Prostate gland (tissue), 2 donors: Measurements from ENCODE around the gene FGF1. TPM values are rescaled to one million over a fixed set of nuclear protein-coding genes. Genes with fewer than 3 reads are reported as not detected.

Experiments used
- DNase-seq: peaks from one replicate; pipeline ENCODE4 v3.0.0-alpha.2; 2019; ENCODE audit warnings: low spot score
- H3K27ac ChIP-seq, 2 donors: fragments of 200-600 bp; sonication (generic); 2 replicates each; pipeline ENCODE4 v1.5.1; 2017 to 2019
- H3K27me3 ChIP-seq: fragments of 200-600 bp; sonication (generic); replicated peaks from 2 replicates; pipeline ENCODE4 v1.5.1; 2019; ENCODE audit not compliant: insufficient read depth
- H3K36me3 ChIP-seq, 2 donors: fragments of 200-600 bp; sonication (generic); 1 replicate in 1 of 2; 2 replicates in 1 of 2; pipeline versions ENCODE4 v1.5.1 to v1.8.1; 2017 to 2019
- H3K4me1 ChIP-seq: fragments of 200-600 bp; sonication (generic); replicated peaks from 2 replicates; pipeline ENCODE4 v1.5.1; 2019
- H3K4me3 ChIP-seq, 2 donors: fragments of 200-600 bp; sonication (generic); 2 replicates each; pipeline ENCODE4 v1.5.1; 2017 to 2019
- H3K9me3 ChIP-seq: fragments of 200-600 bp; sonication (generic); 2 replicates; pipeline ENCODE4 v1.5.1; 2017
- POLR2A ChIP-seq: fragments of 450-650 bp; IDR thresholded peaks from one replicate; pipeline ENCODE4 v1.6.1; 2016; ENCODE audit warnings: antibody characterized with exemption, mild to moderate bottlenecking
- POLR2AphosphoS5 ChIP-seq: sonication (generic); formaldehyde crosslinking; IDR thresholded peaks from one replicate; pipeline ENCODE4 v1.6.1; 2017; ENCODE audit warnings: antibody characterized with exemption
- WGBS: methylation state at CpG from one replicate; pipeline ENCODE4 v1.1.5; 2018; 5-methylcytosine and 5-hydroxymethylcytosine counted together
- intact Hi-C: fragments of 100-400 bp; cut with DNase I; formaldehyde crosslinking; loops from one replicate; pipeline ENCODE4 v1.14.2; 2022
- total RNA-seq, 2 donors: library from RNA; depleted of rRNA; stranded (reverse); fragments of >200 nt; gene quantifications; one replicate each; pipeline ENCODE4 v1.1.0, GENCODE V29; 2016
- TF ChIP-seq, protein P1 (sequence below), 4 experiments: fragments of 200-600 bp in 2 of 4; fragments of 450-650 bp in 2 of 4; sonication (generic) in 2 of 4; IDR thresholded peaks; 1 replicate in 3 of 4; 2 replicates in 1 of 4; pipeline ENCODE4 v1.5.1; 2016 to 2019; ENCODE audit warnings: antibody characterized with exemption in 4 of 4, mild to moderate bottlenecking in 2 of 4, moderate library complexity in 2 of 4

FGF1 gene
- total RNA-seq, 2 donors from 2014 or later = 2.0 to 9.4 TPM

DNA sequence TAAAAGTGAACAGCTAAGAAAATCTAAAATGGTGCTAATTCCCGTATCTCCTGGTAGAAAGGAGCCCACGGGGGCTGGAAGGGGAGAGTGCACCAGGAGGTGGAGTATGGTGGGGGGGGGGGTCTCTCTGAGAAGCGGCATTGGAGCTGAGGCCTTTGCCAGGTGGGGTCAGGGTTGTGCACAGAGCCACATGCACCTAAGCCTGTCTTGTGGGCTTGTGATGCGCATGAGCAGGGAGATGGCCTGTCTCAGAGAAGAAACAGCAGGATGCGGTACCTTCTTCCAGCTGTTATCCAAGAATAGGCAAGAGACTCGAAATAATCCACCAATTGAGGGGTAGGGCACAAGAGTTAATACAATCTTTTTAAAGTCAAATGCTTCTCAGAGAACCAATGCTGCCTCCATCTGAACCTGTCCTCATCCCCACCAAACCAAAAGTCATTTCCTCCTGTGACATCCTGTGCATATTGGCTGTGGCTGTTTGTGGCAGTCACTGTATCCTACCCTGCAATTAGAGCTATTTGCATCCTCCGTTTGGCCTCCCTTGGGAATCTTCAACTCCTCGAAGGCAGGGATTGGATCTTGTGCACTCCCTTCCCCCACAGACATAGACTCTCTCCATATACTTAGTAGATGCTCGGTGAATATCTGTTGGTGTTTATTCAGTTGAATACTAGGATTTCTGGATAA, 45.4 kb downstream of the FGF1 start:
- H3K36me3 ChIP-seq = no peaks in the 10 kb centered on the region
- H3K4me1 ChIP-seq = no peaks in the 10 kb centered on the region
- intact Hi-C loops = no loop called here
- H3K9me3 ChIP-seq = no peaks in the 10 kb centered on the region
- no peaks in the 10 kb centered on the region for H3K27me3 ChIP-seq
- DNase-seq = no peak
- 73% methylated on average over 9 of the region's 9 CpGs for WGBS
- no peak for TF ChIP-seq POLR2AphosphoS5
- no peak overlapping the region for H3K27ac ChIP-seq
- H3K4me3 ChIP-seq = no peak overlapping the region

DNA sequence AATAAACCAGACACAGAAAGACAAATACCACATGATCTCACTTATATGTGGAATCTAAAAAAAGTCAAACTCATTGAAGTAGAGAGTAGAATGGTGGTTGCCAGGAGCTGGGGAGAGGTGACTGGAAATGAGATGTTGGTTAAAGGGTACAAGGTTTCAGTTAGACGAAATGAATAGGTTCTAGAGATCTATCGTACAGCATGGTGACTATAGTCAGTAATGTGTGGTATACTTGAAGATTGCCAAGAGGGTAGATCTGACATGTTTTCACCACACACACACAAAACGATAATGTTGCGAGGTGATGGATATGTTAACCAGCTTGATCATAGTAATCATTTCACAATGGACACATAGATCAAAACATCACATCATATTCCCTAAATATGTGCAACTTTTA, 46.4 kb downstream of the FGF1 start:
- Histone ChIP-seq H3K4me3 (no peak overlapping the region), H3K4me1 (no peaks in the 10 kb centered on the region), H3K27ac (no peak overlapping the region), H3K9me3 (no peaks in the 10 kb centered on the region), H3K27me3 (no peaks in the 10 kb centered on the region), H3K36me3 (no peaks in the 10 kb centered on the region)
- DNase-seq = no peak
- intact Hi-C loops = no loop called here
- TF ChIP-seq, protein P1, sequence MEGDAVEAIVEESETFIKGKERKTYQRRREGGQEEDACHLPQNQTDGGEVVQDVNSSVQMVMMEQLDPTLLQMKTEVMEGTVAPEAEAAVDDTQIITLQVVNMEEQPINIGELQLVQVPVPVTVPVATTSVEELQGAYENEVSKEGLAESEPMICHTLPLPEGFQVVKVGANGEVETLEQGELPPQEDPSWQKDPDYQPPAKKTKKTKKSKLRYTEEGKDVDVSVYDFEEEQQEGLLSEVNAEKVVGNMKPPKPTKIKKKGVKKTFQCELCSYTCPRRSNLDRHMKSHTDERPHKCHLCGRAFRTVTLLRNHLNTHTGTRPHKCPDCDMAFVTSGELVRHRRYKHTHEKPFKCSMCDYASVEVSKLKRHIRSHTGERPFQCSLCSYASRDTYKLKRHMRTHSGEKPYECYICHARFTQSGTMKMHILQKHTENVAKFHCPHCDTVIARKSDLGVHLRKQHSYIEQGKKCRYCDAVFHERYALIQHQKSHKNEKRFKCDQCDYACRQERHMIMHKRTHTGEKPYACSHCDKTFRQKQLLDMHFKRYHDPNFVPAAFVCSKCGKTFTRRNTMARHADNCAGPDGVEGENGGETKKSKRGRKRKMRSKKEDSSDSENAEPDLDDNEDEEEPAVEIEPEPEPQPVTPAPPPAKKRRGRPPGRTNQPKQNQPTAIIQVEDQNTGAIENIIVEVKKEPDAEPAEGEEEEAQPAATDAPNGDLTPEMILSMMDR (IDR thresholded peaks at IDR 0.05) = no peak
- TF ChIP-seq POLR2A = no peak
- TF ChIP-seq POLR2AphosphoS5 = no peak
- 86% methylated on average over 4 of the region's 4 CpGs for WGBS

DNA sequence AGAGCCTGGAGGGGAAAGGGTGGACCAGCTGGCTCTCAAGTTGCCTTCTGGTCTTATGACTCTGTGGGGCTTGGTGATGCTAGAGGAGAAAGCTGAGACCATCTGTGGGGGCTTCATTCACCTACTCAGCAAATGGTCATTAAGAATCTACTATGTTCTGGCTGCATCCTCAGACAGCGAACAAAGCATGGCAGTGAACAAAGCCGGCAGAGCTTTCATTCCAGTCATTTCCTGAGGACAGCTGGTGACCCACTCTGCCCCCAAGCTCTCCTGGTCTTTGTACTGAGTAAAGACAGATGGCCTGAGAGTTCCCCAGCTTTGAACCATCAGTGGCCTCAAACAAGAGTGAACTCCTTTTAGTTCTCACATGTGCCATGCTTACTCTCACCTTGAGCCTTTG, 48.0 kb downstream of the FGF1 start:
- no peaks in the 10 kb centered on the region for H3K9me3 ChIP-seq
- WGBS = 78% methylated on average over 2 of the region's 2 CpGs
- DNase-seq = no peak
- no peaks in the 10 kb centered on the region for H3K36me3 ChIP-seq
- H3K27me3 ChIP-seq = no peaks in the 10 kb centered on the region
- intact Hi-C loops = no loop called here
- no peak overlapping the region for H3K27ac ChIP-seq
- TF ChIP-seq POLR2AphosphoS5 (no peak), POLR2A (no peak)
- TF ChIP-seq, protein P1 (IDR thresholded peaks at IDR 0.05) = no peak
- no peak overlapping the region for H3K4me3 ChIP-seq
- H3K4me1 ChIP-seq = no peaks in the 10 kb centered on the region

DNA sequence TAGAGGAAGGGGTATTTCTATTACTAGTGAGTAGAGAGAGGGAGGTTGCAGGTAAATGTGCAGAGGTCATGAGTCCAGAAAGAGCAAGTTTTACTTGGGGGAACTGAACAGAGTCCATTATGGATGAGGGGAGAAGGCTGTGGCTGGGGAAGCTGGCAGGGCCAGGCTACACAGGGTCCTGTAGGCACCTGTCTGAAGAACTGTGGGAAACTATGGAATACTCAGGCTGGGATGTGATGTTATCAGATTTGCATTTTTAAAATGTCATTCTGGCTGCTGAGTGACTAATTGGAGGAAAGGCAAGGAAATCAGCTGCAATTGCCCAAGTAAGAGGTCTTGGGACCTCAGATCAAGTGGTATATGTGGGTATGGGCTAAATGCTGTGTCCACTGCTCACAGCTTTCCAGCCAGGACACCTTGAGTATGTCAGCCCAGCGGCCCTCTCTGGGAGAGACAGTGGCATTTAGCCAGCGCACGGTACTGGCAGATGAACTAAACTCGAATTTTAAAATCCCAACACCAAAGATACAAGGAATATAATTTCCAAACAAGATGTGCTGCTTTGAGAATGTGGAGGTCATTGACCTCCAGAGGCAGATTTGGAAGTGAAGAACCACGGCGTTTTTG, 49.1 kb downstream of the FGF1 start:
- no peak for DNase-seq
- H3K9me3 ChIP-seq = no peaks in the 10 kb centered on the region
- H3K27ac ChIP-seq = no peak overlapping the region
- no peaks in the 10 kb centered on the region for H3K4me1 ChIP-seq
- no peaks in the 10 kb centered on the region for H3K36me3 ChIP-seq
- WGBS = 92% methylated on average over 6 of the region's 6 CpGs
- intact Hi-C loops = no loop called here
- TF ChIP-seq POLR2AphosphoS5 (no peak), POLR2A (no peak)
- TF ChIP-seq, protein P1 (IDR thresholded peaks at IDR 0.05) = no peak
- no peak overlapping the region for H3K4me3 ChIP-seq
- no peaks in the 10 kb centered on the region for H3K27me3 ChIP-seq

DNA sequence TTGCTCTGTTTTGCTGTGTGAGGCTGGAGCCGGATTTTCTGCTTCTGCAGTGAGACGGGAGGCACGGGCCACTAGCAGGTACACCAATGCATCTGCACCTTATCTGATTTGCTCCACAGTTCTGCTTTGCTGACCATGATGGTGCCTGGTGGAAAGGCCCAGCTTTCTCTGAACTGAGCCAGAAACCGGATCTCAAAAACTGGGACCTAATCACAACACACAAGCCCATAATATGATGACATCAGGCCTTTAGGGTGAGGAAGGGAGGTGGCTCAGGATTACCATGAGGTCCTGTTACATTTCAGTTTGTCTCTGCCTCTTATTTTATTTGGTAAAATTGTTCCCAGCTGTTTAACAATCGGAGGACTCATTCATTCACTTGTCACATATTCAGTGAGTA, 49.8 kb downstream of the FGF1 start:
- no peaks in the 10 kb centered on the region for H3K36me3 ChIP-seq
- H3K27ac ChIP-seq = no peak overlapping the region
- 67% methylated on average over 5 of the region's 5 CpGs for WGBS
- intact Hi-C loops = no loop called here
- H3K27me3 ChIP-seq = no peaks in the 10 kb centered on the region
- H3K9me3 ChIP-seq = no peaks in the 10 kb centered on the region
- TF ChIP-seq, protein P1 (IDR thresholded peaks at IDR 0.05) = no peak
- TF ChIP-seq POLR2A (no peak), POLR2AphosphoS5 (no peak)
- no peaks in the 10 kb centered on the region for H3K4me1 ChIP-seq
- H3K4me3 ChIP-seq = no peak overlapping the region
- DNase-seq = no peak
